HEK293T (cell line): Measurements from ENCODE around the gene PSKH1.

ENCODE experiments used
- ARNT ChIP-seq: fragments of 450-650 bp; IDR thresholded peaks from 2 replicates; pipeline ENCODE4 v1.6.1; 2017; ENCODE audit warnings: mild to moderate bottlenecking
- BHLHE40 ChIP-seq: fragments of 450-650 bp; IDR thresholded peaks from 2 replicates; pipeline ENCODE4 v1.6.1; 2016; ENCODE audit warnings: mild to moderate bottlenecking, moderate library complexity, borderline replicate concordance
- ELF4 ChIP-seq: fragments of 450-650 bp; IDR thresholded peaks from 2 replicates; pipeline ENCODE4 v1.6.1; 2017; ENCODE audit warnings: antibody characterized with exemption
- FOXA1 ChIP-seq: fragments of 450-650 bp; IDR thresholded peaks from 2 replicates; pipeline ENCODE4 v1.6.1; 2016; ENCODE audit warnings: mild to moderate bottlenecking
- FOXK2 ChIP-seq: fragments of 450-650 bp; IDR thresholded peaks from 2 replicates; pipeline ENCODE4 v1.6.1; 2016; ENCODE audit warnings: mild to moderate bottlenecking
- FOXM1 ChIP-seq: fragments of 450-650 bp; IDR thresholded peaks from 2 replicates; pipeline ENCODE4 v1.6.1; 2017; ENCODE audit warnings: mild to moderate bottlenecking, borderline replicate concordance
- NFRKB ChIP-seq: fragments of 450-650 bp; IDR thresholded peaks from 2 replicates; pipeline ENCODE4 v1.6.1; 2016; ENCODE audit warnings: mild to moderate bottlenecking, moderate library complexity
- SP1 ChIP-seq: fragments of 450-650 bp; IDR thresholded peaks from 2 replicates; pipeline ENCODE4 v1.6.1; 2017
- SUZ12 ChIP-seq: fragments of 450-650 bp; IDR thresholded peaks from 2 replicates; pipeline ENCODE4 v1.6.1; 2016; ENCODE audit warnings: mild to moderate bottlenecking
- TARDBP ChIP-seq: fragments of 450-650 bp; IDR thresholded peaks from 2 replicates; pipeline ENCODE4 v1.6.1; 2016

GRCh38 chr16:67917852-67918236 lies 24.8 kb downstream of the PSKH1 start:
- TF ChIP-seq SUZ12 (no peak), FOXK2 (no peak), NFRKB (no peak), BHLHE40 (no peak), SP1 (no peak), ELF4 (no peak), FOXA1 (no peak), FOXM1 (no peak), TARDBP (no peak), ARNT (no peak)
